ENCODE measurements around the gene EXO1.

EXO1 gene

DNA sequence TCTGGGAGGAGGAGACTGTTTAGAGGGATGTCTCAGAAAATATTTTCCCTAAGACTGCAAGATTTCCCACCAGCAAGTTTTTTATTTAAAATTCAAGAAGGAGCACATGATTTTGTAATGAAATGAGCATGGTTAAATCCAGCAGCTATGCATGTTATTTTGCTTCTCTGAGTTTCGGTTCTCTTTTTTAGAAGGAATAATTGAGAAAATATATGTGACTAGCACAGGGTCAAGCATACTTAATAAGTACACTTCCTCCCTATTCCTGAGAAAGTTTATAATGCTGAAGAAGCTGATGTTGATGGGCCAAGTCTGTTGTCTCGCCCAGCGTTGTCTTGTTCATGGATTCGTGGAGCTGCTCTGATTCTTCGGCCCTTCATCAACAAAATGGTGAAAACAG lies 51.2 kb downstream of the EXO1 start:
- TF ChIP-seq, protein P1, sequence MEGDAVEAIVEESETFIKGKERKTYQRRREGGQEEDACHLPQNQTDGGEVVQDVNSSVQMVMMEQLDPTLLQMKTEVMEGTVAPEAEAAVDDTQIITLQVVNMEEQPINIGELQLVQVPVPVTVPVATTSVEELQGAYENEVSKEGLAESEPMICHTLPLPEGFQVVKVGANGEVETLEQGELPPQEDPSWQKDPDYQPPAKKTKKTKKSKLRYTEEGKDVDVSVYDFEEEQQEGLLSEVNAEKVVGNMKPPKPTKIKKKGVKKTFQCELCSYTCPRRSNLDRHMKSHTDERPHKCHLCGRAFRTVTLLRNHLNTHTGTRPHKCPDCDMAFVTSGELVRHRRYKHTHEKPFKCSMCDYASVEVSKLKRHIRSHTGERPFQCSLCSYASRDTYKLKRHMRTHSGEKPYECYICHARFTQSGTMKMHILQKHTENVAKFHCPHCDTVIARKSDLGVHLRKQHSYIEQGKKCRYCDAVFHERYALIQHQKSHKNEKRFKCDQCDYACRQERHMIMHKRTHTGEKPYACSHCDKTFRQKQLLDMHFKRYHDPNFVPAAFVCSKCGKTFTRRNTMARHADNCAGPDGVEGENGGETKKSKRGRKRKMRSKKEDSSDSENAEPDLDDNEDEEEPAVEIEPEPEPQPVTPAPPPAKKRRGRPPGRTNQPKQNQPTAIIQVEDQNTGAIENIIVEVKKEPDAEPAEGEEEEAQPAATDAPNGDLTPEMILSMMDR (IDR thresholded peaks at IDR 0.05; ENCODE audit: low read depth, low read length, missing control alignments) = no peak
- H3K4me3 ChIP-seq (ENCODE audit: low read depth, low read length) = no peak overlapping the region
- no peak for DNase-seq (ENCODE audit: low read depth)

DNA sequence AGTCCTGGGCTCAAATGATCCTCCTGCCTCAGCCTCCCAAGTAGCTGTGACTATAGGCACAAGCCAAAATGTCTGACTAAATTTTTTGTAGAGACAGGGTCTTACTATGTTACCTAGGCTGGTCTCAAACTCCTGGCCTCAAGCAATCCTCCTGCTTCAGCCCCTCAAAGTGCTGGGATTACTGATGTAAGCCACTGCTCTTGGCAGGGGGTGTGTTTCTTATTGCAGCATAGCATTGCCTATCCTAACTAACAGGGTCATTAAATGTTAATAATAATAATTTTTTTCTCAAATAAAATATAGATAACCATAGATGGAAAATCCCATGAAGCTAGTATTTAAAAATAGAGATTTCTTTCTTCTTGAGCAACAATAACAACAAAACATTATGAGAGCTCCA lies 52.4 kb downstream of the EXO1 start:
- no peak for DNase-seq (ENCODE audit: low read depth)
- TF ChIP-seq, protein P1 (IDR thresholded peaks at IDR 0.05; ENCODE audit: low read depth, low read length, missing control alignments) = no peak
- H3K4me3 ChIP-seq (ENCODE audit: low read depth, low read length) = no peak overlapping the region

DNA sequence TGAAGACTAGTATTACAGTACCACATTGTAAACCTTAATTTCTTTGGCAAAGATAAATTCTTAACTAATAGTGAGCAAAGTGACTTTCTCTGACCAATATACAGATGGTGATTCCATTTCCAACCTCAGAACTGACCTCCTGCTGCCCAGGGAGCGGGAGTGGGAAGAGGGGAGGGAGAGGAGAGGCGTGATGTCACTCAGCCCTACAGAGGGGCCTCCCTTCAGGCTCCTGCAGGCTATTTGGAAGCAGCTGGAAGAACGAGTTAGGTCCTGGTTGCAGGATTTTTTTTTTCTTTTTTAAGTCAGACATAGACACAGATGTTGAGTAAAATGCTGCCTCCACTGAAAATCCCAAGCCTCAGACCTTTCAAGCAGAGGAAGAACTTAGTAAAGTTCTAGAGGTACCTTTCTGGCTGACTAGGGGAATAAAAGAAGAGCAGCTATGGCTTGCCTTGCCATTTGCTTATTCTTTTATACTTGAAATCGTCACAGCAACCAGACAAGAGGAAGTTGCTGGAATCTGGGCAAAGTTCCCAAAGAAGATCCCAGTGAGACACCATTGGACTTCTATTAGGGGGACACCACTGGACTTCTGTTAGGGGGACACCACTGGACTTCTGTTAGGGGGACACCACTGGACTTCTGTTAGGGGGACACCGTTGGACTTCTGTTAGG lies 54.5 kb downstream of the EXO1 start:
- DNase-seq (ENCODE audit: low read depth) = no peak
- no peak overlapping the region for H3K4me3 ChIP-seq (ENCODE audit: low read depth, low read length)
- TF ChIP-seq, protein P1 (IDR thresholded peaks at IDR 0.05; ENCODE audit: low read depth, low read length, missing control alignments) = no peak

DNA sequence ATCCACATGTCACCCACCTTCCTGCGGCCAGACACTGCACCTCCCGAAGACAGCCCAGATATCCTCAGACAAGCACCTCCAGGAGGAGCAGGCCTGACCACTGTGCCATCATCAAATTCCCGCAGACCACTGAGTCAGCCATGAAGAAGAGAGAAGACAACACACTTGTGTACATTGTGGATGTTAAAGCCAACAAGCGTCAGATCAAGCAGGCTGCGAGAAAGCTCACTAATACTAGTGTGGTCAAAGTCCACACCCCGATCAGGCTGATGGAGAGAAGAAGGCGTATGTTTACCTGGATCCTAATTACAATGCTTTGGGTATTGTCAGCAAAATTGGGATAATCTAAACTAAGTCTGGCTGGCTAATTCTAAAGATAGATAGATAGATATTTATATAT lies 68.2 kb downstream of the EXO1 start:
- DNase-seq (ENCODE audit: low read depth) = no peak
- TF ChIP-seq, protein P1 (IDR thresholded peaks at IDR 0.05; ENCODE audit: low read depth, low read length, missing control alignments) = no peak
- H3K4me3 ChIP-seq (ENCODE audit: low read depth, low read length) = no peak overlapping the region

DNA sequence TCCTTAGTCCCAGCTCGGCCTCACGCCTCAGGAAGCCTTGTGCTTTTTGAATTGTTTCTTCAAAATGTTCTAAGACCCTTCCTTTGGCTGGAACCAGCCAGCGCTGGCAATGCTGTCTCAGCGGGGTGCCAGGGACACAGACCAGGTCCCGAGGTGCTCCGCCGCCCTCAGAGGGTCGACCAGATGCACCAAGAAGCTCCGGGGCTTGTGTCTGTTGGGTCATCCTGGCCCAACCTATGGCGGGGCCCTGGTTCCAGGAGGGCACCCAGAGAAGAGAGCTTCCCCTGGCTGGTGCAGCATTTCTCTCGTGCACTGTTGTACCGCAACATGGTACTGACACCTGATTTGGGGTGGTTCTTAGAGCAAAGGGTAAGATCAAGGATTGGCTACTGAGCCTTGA lies 69.5 kb downstream of the EXO1 start:
- TF ChIP-seq, protein P1 (IDR thresholded peaks at IDR 0.05; ENCODE audit: low read depth, low read length, missing control alignments) = no peak
- no peak for DNase-seq (ENCODE audit: low read depth)
- no peak overlapping the region for H3K4me3 ChIP-seq (ENCODE audit: low read depth, low read length)

DNA sequence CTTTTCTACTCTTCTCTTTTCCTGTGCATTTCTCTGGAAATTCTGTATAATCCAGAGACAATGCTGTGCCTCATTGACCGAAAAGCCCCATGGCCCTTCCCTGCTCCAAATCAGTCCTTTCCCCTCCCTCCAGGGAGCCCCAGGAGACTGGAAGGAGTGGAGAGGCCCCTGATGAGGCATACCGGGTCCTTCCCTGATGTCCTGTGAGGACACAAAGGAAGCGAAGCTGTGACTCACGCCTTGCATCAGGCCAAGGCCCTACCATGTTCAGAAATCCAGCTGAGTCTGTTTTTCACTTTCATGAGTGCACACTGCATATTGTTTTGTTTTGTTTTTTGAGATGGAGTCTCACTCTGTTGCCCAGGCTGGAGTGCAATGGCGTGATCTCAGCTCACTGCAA lies 70.9 kb downstream of the EXO1 start:
- DNase-seq (ENCODE audit: low read depth) = no peak
- no peak overlapping the region for H3K4me3 ChIP-seq (ENCODE audit: low read depth, low read length)
- TF ChIP-seq, protein P1 (IDR thresholded peaks at IDR 0.05; ENCODE audit: low read depth, low read length, missing control alignments) = no peak

Measured in GM12864 (cell line).